HG02623 (cell line): ENCODE results near the gene ST7.

Experiments
- ATAC-seq: cut with Tn5 transposase; IDR thresholded peaks from one replicate; pipeline ENCODE4 v1.9.1; 2021; ENCODE audit warnings: moderate library complexity; ENCODE audit not compliant: unreplicated experiment

Gene ST7

DNA sequence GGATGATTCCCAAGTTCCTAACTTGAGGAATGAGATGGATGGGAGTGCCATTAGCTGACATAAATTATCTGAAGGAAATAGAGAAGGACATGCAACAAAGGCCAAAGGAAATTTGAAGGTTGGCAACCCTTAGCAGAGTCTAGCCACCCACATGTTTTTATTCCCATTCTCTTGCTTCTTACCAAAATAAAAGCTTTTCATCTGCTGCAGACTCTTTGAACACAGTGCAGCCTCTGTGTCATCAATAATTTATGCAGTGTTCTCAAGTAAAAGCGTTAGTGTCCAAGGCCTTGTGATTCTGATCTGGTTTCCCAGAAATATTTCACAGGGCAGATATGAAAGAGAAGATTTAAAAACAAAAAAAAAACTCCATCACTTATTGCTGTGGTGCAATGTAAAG is 98.5 kb downstream of the ST7 start:
- ATAC-seq, result no peak

- ATAC-seq, result no peak
Observed at GRCh38 chr7:117053432-117053831, 100.1 kb downstream of the ST7 start.

- ATAC-seq, result no peak
Observed at GRCh38 chr7:117061751-117062150, 108.5 kb downstream of the ST7 start.

GRCh38 chr7:117062300-117062699 is 109.0 kb downstream of the ST7 start:
- ATAC-seq, result no peak

DNA sequence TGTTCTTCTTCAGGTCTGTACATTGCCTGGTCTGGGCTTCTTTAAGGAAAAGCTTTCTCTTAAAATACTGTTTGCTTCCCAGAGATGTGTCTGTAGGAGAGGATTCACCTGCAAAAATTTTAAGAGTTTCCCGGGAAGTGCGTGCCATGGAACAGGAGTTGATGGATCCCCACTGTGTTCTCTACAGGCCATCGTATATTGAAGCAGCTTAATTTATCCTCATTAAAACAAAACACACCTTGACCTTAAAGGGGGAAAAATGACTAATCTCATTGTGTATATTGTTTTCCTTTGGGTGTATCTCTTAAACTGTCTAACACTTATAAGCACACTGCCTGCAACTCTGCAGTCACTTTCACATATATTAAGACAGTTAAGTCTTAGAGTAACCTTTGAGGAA is 111.4 kb downstream of the ST7 start:
- ATAC-seq, result no peak

GRCh38 chr7:117065571-117066150 is 112.4 kb downstream of the ST7 start:
- ATAC-seq, result no peak

GRCh38 chr7:117066668-117067067 is 113.4 kb downstream of the ST7 start:
- ATAC-seq, result no peak

DNA sequence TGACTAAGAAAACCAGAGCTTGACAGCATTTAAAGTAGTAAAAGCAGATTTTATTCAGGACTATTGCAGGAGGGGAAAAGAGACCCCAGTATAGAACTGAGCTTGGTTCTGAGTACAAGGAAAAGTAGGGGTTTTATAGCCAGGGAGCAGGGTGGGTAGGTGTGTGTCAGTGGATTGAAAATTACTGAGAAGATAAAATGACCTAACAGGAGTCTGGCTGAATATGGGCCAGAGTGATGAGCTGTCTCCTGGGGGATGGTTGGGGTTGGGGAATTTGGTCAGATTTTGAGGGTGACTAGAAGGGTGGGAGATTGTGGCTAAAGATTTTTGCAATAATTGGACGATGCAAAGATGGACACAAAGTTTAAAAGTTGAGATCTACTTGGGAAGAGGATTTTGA is 114.0 kb downstream of the ST7 start:
- ATAC-seq, result no peak

DNA sequence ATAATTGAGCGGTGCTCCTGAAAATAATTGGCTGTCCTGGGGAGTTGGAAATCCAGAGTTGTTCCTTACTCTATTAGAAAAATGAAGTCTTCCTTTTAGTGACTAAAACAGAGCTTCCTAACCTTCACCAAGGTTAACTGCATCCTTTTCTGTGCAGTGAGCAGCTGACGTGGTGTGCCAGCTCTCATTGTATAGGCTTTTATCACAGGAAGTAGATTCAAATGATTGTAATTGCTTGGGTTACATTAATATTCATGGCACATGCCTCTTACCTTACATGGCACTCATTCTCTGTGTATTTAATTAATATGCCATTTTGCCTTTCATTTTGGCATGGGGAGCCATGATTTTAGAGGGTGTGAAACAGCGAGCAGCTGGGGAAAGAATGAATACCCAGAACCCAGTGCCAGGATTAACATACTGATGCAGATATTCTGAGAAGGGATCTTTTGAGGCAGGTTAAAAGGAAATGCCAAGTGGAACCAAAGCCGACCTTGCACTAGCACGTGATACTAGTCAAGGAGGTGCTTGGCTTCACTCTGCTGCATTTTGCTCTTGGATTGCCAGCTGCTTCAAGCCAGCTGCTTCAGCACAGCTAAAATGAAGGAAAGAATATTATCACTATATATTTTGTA is 115.3 kb downstream of the ST7 start:
- ATAC-seq, result no peak

GRCh38 chr7:117069379-117069778 is 116.1 kb downstream of the ST7 start:
- ATAC-seq, result no peak

DNA sequence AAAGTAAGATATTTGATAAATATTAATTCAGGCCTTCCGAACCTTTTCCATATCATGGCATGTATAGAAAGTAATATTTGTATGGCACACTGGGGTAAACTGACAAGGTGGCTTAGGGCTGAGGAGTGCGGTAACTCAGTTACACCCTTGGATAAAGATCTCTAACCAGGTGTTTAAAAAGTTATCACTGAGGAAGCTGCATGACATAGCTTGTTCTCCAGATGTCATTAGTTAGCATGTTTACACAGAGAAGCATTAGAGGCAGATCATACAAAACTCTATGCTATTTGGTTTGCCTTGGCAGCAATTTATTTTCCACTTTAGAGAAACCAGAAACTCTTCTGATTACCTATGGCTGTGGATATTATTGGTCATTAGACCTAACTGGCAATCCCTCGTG is 118.2 kb downstream of the ST7 start:
- no peak for ATAC-seq

DNA sequence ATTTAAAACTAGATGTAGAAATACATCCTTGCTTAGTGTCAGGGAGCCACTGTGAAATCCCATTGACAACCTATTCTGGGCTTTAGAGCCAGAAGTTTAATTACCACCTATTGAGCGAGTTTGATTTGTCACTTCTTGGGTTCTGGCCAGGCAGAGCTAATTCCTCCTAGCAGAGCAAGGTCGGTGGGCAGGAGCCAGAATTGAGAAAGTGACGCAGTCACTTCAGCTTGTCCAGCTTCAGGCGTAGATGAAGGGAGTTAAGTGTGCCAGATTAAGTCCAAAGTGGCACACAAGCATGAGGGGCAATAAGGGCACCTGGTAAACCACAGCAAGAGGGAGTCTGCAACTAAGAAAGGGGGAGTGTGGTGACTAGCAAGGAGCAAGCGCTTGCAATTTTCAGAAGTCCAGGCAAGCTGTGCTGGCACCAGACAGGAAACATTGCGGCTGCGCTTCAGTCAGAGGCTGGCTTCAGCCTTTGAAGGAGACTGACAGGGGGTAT is 119.4 kb downstream of the ST7 start:
- no peak for ATAC-seq

- ATAC-seq, result no peak
Observed at GRCh38 chr7:117074378-117074777, 121.1 kb downstream of the ST7 start.

- no peak for ATAC-seq
Observed at GRCh38 chr7:117075934-117076333, 122.6 kb downstream of the ST7 start.

DNA sequence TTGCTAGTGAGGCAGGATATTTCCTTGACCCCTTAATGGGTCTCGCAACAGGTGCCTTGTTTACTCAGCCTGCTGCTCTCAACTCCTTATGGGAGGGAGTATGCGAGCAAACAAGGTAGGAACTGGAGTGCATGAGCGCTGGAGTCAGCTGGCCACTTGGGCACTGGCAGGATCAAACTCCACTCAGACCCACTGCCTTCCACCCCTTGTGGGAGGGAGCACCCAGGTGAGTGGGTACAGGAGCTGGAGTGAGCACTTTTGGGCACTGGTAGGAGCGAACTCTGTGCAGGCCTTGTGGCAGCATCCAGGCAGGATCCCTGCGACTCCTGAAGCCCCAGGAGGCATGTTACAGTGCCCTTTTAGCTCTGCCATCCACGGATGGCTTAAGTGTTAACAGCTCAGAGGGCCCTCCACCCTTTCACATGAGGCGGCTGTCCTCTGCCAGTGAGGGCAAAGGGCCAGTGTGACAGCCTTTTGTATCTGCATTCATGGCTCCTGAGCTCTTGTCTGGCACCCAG is 123.2 kb downstream of the ST7 start:
- ATAC-seq, result no peak

DNA sequence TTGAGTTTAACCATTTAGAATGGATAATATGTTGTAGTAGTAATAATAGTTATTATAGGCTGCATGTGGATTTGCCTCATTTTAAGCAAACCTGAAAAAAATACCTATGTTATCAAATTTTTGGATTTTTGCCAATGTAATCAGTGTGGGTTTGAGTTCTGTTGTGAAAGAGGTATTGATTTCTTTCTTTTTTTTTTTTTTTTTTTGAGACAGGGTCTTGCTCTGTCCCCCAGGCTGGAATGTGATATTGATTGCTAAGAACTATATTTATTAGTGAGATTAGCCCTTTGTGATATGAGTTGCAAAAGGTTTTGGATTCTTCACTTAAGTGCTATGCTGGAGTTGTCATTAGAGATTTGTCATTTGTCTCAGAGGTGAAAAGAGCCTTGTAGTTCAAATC is 124.4 kb downstream of the ST7 start:
- no peak for ATAC-seq

DNA sequence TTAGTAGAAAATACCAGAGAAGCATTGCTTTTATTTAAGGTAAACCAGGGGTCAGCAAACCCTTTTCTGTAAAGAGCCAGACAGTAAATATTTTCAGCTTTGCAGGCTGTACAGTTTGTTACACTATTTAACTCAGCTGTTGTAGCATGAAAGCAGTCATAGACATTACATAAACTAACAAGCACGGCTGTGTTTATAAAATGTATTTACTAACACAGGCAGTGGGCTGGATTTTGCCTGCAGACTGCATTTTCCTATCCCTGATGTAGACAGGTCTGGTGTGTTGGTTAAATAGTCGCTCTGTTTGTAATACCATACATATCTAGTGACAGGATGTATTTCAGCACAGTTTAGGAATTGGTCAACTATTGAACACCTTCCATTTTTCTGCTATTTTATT is 129.3 kb downstream of the ST7 start:
- no peak for ATAC-seq

- ATAC-seq, result no peak
Observed at GRCh38 chr7:117083648-117084047, 130.3 kb downstream of the ST7 start.

- no peak for ATAC-seq
Observed at GRCh38 chr7:117084286-117084685, 131.0 kb downstream of the ST7 start.

- ATAC-seq, result no peak
Observed at GRCh38 chr7:117085275-117085674, 132.0 kb downstream of the ST7 start.

- ATAC-seq, result no peak
Observed at GRCh38 chr7:117085769-117086463, 132.6 kb downstream of the ST7 start.

- ATAC-seq, result no peak
Observed at GRCh38 chr7:117086788-117087187, 133.5 kb downstream of the ST7 start.
